DOHH2 (cell line): ENCODE data around the gene SERHL2.

Source experiments
- CTCF ChIP-seq: fragments of 200-600 bp; sonication (generic); IDR thresholded peaks from one replicate; pipeline ENCODE4 v1.5.1; 2014; ENCODE audit warnings: antibody characterized with exemption, mild to moderate bottlenecking, low read depth, low read length; ENCODE audit not compliant: poor library complexity, severe bottlenecking
- EZH2phosphoT487 ChIP-seq: fragments of 200-600 bp; sonication (generic); IDR thresholded peaks from 2 replicates; pipeline ENCODE4 v1.6.1; 2017; ENCODE audit warnings: borderline replicate concordance, mild to moderate bottlenecking, antibody characterized with exemption, low read length, moderate library complexity, mixed read lengths

DNA sequence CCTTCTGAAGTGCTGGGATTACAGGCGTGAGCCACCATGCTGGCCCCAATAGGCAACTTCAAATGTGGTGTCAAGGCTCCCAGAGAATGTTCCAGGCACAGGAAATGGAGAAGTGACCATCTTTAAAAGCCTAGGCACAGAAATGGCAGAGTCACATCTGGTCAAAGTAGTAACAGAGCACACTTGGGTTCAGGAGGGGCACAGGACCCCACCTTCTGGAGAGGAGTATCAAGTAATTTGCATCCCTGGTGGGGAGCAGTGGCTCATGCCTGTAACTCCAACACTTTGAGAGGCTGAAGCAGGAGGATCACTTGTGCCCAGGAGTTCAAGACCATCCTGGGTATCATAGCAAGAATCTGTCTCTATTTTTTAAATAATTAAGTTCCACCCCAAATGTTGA, 29.2 kb downstream of the SERHL2 start:
- TF ChIP-seq CTCF (no peak), EZH2phosphoT487 (no peak)
